Measurements from ENCODE around the gene DYNLT4. TPM values are rescaled to one million over a fixed set of nuclear protein-coding genes. Genes with fewer than 3 reads are reported as not detected.

The DYNLT4 gene
- total and polyA plus RNA-seq, 2 of the 8 experiments (the other 6 are each of a cell fraction or from before 2014, with no cell fraction given): 0.29 TPM; not detected in 1

GRCh38 chr1:44775930-44776729 lies 31.0 kb downstream of the DYNLT4 start:
- no peak overlapping the region for H2BK20ac ChIP-seq (ENCODE audit: low read length)
- H2BK12ac ChIP-seq (ENCODE audit: low read depth, low read length): peak overlapping the region; percentile 50; the same call in 1 of the 2 replicates
- ChIA-PET POLR2A (ENCODE audit: partially characterized antibody) (interaction anchor here (0.6 to 23.6 kb wide), 39 partner anchors 13 to 950 kb away, joined by 3 to 428 read pairs (median 5); partner anchors contain the start of genes ARMH1, BEST4, BTBD19 and CCDC163), CTCF (ENCODE audit: partially characterized antibody) (interaction anchor here (0.6 to 4.1 kb wide), 9 partner anchors 10 to 238 kb away, joined by 3 to 21 read pairs (median 4); partner anchors contain the start of gene RNU5D-1)
- H3K9me3 ChIP-seq (ENCODE audit: insufficient read depth in 2 of 2, low read depth in 1 of 2, low read length in 1 of 2): no peaks in the 10 kb centered on the region
- H3K23ac ChIP-seq (ENCODE audit: insufficient read length): no peak overlapping the region
- no peak overlapping the region for H3K14ac ChIP-seq (ENCODE audit: insufficient read length)
- peaks cover 16% of the 10 kb centered on the region for H3K23me2 ChIP-seq (ENCODE audit: low read depth, low read length)
- H3K27me3 ChIP-seq (replicated peaks in 1 of 4; ENCODE audit: control insufficient read depth in 3 of 4, extremely low read depth in 1 of 4, insufficient read depth in 3 of 4, low read length in 3 of 4): no peaks in the 10 kb centered on the region
- peak overlapping the region; percentile 96 to 100 (median 96) for H3K9ac ChIP-seq (replicated peaks in 1 of 4; ENCODE audit: extremely low read depth in 1 of 4, low read depth in 3 of 4, low read length in 3 of 4)
- no peak overlapping the region for H2BK15ac ChIP-seq (ENCODE audit: low read length)
- peak overlapping the region; percentile 99 for H4K8ac ChIP-seq (ENCODE audit: extremely low read depth, insufficient read depth, low read length)
- peak overlapping the region; percentile 24 for H4K5ac ChIP-seq (ENCODE audit: insufficient read length, low read depth, low read length)
- peaks cover 15 to 33% of the 10 kb centered on the region in 2 experiments for H3K79me2 ChIP-seq (ENCODE audit: control insufficient read depth in 1 of 2, insufficient read depth in 2 of 2, low read length in 2 of 2)
- H3K4me3 ChIP-seq (ENCODE audit: extremely low read depth in 1 of 4, insufficient read depth in 2 of 4, low read depth in 3 of 4, low read length in 4 of 4): peak overlapping the region; percentile 68 to 95 (median 84)
- WGBS, 2 experiments (ENCODE audit: extremely low coverage in 1 of 2, insufficient coverage in 1 of 2, insufficient read length in 1 of 2, insufficient replicate concordance in 2 of 2, low coverage in 1 of 2, low lambda C conversion rate in 2 of 2, missing lambda C conversion rate in 1 of 2): 4% methylated on average over 36 of the region's 36 CpGs; no CpG with 5 or more reads in 1 of the 2 experiments
- peak overlapping the region; percentile 90 for H3K18ac ChIP-seq (ENCODE audit: extremely low read depth, low read length)
- no peak for DNase-seq (ENCODE audit: low read depth in 1 of 2, low spot score in 2 of 2)
- H3K4me1 ChIP-seq (replicated peaks in 1 of 4; ENCODE audit: control insufficient read depth in 3 of 4, insufficient read depth in 4 of 4, low read length in 3 of 4): peaks cover 0 to 8% (median 2%) of the 10 kb centered on the region in 4 experiments; a peak in 5 of 7 replicates
- 0 out of 2 replicates have a peak overlapping the region, but pooled peaks have one; percentile 11 for H2AK5ac ChIP-seq (ENCODE audit: low read depth, low read length)
- H2BK120ac ChIP-seq (replicated peaks; ENCODE audit: low read depth, low read length): no peak overlapping the region
- H3K4ac ChIP-seq (replicated peaks; ENCODE audit: insufficient read length, low read depth, low read length): peak overlapping the region; percentile 74
- peak overlapping the region; percentile 88 for H3K56ac ChIP-seq (replicated peaks; ENCODE audit: insufficient read length, low read depth, low read length)
- H3K4me2 ChIP-seq (ENCODE audit: insufficient read depth in 1 of 2, low read depth in 2 of 2, low read length in 2 of 2): peak overlapping the region; percentile 93 to 98
- H4K91ac ChIP-seq (replicated peaks; ENCODE audit: insufficient read length, low read length): peak overlapping the region; percentile 45
- peak overlapping the region; percentile 85 for H3K27ac ChIP-seq (ENCODE audit: low read depth, low read length)
- peaks cover 3% of the 10 kb centered on the region; the same call in 1 of the 2 replicates for H3K79me1 ChIP-seq (ENCODE audit: low read depth, low read length)
- H2AFZ ChIP-seq (ENCODE audit: low read length): no peak overlapping the region
- FAIRE-seq: no peak
- H3K36me3 ChIP-seq (ENCODE audit: control insufficient read depth in 2 of 4, insufficient read depth in 4 of 4, low read length in 3 of 4): peaks cover 24 to 53% (median 34%) of the 10 kb centered on the region in 4 experiments
- peak overlapping the region; percentile 96; the same call in 1 of the 2 replicates for H2BK5ac ChIP-seq (ENCODE audit: low read depth, low read length)
- H4K20me1 ChIP-seq (replicated peaks in 1 of 2; ENCODE audit: control insufficient read depth in 1 of 2, insufficient read depth in 2 of 2, low read length in 2 of 2): peaks cover 13 to 21% of the 10 kb centered on the region in 2 experiments
- TF ChIP-seq CHD2 (IDR thresholded peaks at IDR 0.05; ENCODE audit: low read length): no peak
- no peak for TF ChIP-seq GTF2F1 (IDR thresholded peaks at IDR 0.05; ENCODE audit: borderline replicate concordance, low read depth, low read length)
- TF ChIP-seq POLR2A (IDR thresholded peaks at IDR 0.05; ENCODE audit: control extremely low read depth in 1 of 2, low read depth in 2 of 2, low read length in 2 of 2): no peak
- peak; percentile 26 for TF ChIP-seq TAF7 (optimal IDR thresholded peaks at IDR 0.05; ENCODE audit: borderline replicate concordance, low read depth, low read length)
- TF ChIP-seq SP2 (IDR thresholded peaks at IDR 0.05; ENCODE audit: low read length): no peak
- peak in 1 of 2 experiments; percentile 44; a peak in 1 of 4 replicates for TF ChIP-seq HDAC2 (IDR thresholded peaks at IDR 0.05; ENCODE audit: borderline replicate concordance in 1 of 2, low read depth in 2 of 2, low read length in 2 of 2)
- TF ChIP-seq SIN3A (conservative IDR thresholded peaks at IDR 0.05 in 1 of 2, IDR thresholded peaks at IDR 0.05 in 1 of 2; ENCODE audit: low read depth in 1 of 2, low read length in 2 of 2): peak in 1 of 2 experiments; percentile 8; a peak in 1 of 4 replicates
- TF ChIP-seq ASH2L (IDR thresholded peaks at IDR 0.05; ENCODE audit: low read length): no peak
- TF ChIP-seq POLR2AphosphoS5 (IDR thresholded peaks at IDR 0.05; ENCODE audit: low read depth, low read length): peak; percentile 7; the same call in 1 of the 2 replicates
- TF ChIP-seq USF2 (IDR thresholded peaks at IDR 0.05; ENCODE audit: low read length): no peak
